Tibial nerve (tissue), 4 donors: ENCODE measurements around the gene OR7D4. TPM values are rescaled to one million over a fixed set of nuclear protein-coding genes. Genes with fewer than 3 reads are reported as not detected.
A peak's percentile ranks its signal among the peaks of the same experiment; 100 is the strongest.
"Not testable (repeated sequence)": the region's sequence is repeated elsewhere in the genome, so short reads cannot be mapped to it uniquely, and the experiment has no call there.

Source experiments
- DNase-seq, 2 donors: peaks; one replicate each; pipeline ENCODE4 v3.0.0-alpha.2; 2019; ENCODE audit warnings: low spot score in 2 of 2
- H3K27ac ChIP-seq, 4 donors: fragments of 200-600 bp; sonication (generic) in 3 of 4; one replicate each; pipeline ENCODE4 v1.5.1; 2017 to 2019; ENCODE audit warnings: mild to moderate bottlenecking in 1 of 4
- H3K27me3 ChIP-seq, 2 donors: fragments of 200-600 bp; sonication (generic) in 1 of 2; one replicate each; pipeline versions ENCODE4 v1.5.1 to v1.6.0; 2017 to 2019
- H3K36me3 ChIP-seq, 3 donors: fragments of 200-600 bp; sonication (generic); one replicate each; pipeline ENCODE4 v1.5.1; 2018 to 2019
- H3K4me1 ChIP-seq, 4 donors: fragments of 200-600 bp; sonication (generic) in 3 of 4; one replicate each; pipeline ENCODE4 v1.5.1; 2017 to 2019
- H3K4me3 ChIP-seq, 4 donors: fragments of 200-600 bp; sonication (generic) in 3 of 4; one replicate each; pipeline ENCODE4 v1.5.1; 2017 to 2019; ENCODE audit warnings: mild to moderate bottlenecking in 1 of 4, moderate library complexity in 1 of 4
- H3K9me3 ChIP-seq, 4 donors: fragments of 200-600 bp; sonication (generic) in 3 of 4; one replicate each; pipeline ENCODE4 v1.5.1; 2017 to 2019
- EP300 ChIP-seq, 2 donors: sonication (generic); formaldehyde crosslinking; IDR thresholded peaks; one replicate each; pipeline ENCODE4 v1.6.1; 2017; ENCODE audit warnings: antibody characterized with exemption in 2 of 2, mild to moderate bottlenecking in 1 of 2
- POLR2A ChIP-seq, 2 donors: fragments of 450-650 bp; IDR thresholded peaks; one replicate each; pipeline ENCODE4 v1.6.1; 2017; ENCODE audit warnings: antibody characterized with exemption in 2 of 2, mild to moderate bottlenecking in 2 of 2, moderate library complexity in 2 of 2
- WGBS, 2 donors: methylation state at CpG; one replicate each; pipeline ENCODE4 v1.1.5; 2018; 5-methylcytosine and 5-hydroxymethylcytosine counted together
- total RNA-seq, 4 donors: library from RNA; depleted of rRNA; stranded (reverse); fragments of >200 nt; gene quantifications; one replicate each; pipeline ENCODE4 v1.1.0, GENCODE V29; 2016
- TF ChIP-seq, protein P1 (sequence below), 5 experiments: fragments of 200-600 bp in 3 of 5; fragments of 450-650 bp in 2 of 5; sonication (generic) in 3 of 5; IDR thresholded peaks; one replicate each; pipeline ENCODE4 v1.5.1; 2016 to 2019; ENCODE audit warnings: antibody characterized with exemption in 5 of 5, mild to moderate bottlenecking in 3 of 5, moderate library complexity in 2 of 5

The OR7D4 gene
- not detected for total RNA-seq

DNA sequence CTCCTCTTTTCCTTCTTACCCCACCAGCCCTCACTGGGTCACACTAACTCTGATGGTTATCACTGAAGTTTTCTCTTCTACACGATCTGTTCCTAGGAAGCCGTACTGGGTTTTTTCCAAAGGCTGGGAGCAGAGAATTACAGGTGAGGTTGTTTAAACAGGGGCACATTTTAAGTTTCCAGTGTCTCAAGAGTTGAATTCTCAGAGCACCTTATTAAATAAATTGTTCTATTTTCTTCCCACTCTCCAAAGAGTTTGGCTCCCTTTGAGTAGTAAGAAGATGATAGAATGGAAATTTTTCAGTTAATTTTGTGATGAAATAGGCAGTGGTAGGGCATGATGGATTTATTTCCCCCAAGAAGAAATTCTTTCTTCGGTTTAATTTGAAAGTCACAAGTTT is at the start of gene OR7D4:
TSS of gene OR7D4 (minus strand) at position 101 of the 400 bp plus-strand sequence. CDS start 4,752 bp downstream, outside the sequence.
- Histone ChIP-seq H3K4me3 (no peak within 1 kb of the TSS), H3K27ac (no peak within 1 kb of the TSS), H3K4me1 (no peaks in the 10 kb centered on the region), H3K9me3 (peaks cover 0 to 16% (median 0%) of the 10 kb centered on the region in 4 donors), H3K36me3 (no peaks in the 10 kb centered on the region), H3K27me3 (no peaks in the 10 kb centered on the region)
- TF ChIP-seq POLR2A (IDR thresholded peaks at IDR 0.05) (no peak), EP300 (IDR thresholded peaks at IDR 0.05) (no peak)
- TF ChIP-seq, protein P1, sequence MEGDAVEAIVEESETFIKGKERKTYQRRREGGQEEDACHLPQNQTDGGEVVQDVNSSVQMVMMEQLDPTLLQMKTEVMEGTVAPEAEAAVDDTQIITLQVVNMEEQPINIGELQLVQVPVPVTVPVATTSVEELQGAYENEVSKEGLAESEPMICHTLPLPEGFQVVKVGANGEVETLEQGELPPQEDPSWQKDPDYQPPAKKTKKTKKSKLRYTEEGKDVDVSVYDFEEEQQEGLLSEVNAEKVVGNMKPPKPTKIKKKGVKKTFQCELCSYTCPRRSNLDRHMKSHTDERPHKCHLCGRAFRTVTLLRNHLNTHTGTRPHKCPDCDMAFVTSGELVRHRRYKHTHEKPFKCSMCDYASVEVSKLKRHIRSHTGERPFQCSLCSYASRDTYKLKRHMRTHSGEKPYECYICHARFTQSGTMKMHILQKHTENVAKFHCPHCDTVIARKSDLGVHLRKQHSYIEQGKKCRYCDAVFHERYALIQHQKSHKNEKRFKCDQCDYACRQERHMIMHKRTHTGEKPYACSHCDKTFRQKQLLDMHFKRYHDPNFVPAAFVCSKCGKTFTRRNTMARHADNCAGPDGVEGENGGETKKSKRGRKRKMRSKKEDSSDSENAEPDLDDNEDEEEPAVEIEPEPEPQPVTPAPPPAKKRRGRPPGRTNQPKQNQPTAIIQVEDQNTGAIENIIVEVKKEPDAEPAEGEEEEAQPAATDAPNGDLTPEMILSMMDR (IDR thresholded peaks at IDR 0.05) = no peak
- 70 to 78% methylated on average over 3 of the region's 3 CpGs for WGBS, 2 donors
- DNase-seq = no peak

- TF ChIP-seq, protein P1 (IDR thresholded peaks at IDR 0.05) = no peak
- TF ChIP-seq EP300 (IDR thresholded peaks at IDR 0.05) (no peak), POLR2A (IDR thresholded peaks at IDR 0.05) (no peak)
- no peak for DNase-seq
- no peaks in the 10 kb centered on the region for H3K4me1 ChIP-seq
- H3K27me3 ChIP-seq = no peaks in the 10 kb centered on the region
- H3K27ac ChIP-seq = no peak overlapping the region
- H3K36me3 ChIP-seq = no peaks in the 10 kb centered on the region
- H3K4me3 ChIP-seq = no peak overlapping the region
- WGBS, 2 donors = 71 to 72% methylated on average over 5 of the region's 5 CpGs
- H3K9me3 ChIP-seq = peaks cover 0 to 26% (median 0%) of the 10 kb centered on the region in 4 donors
These were observed 31.8 kb upstream of the OR7D4 start for GRCh38 chr19:9251236-9251635.

- Histone ChIP-seq H3K9me3 (peaks cover 0 to 27% (median 0%) of the 10 kb centered on the region in 4 donors), H3K27ac (no peak within 1 kb of the TSS), H3K36me3 (no peaks in the 10 kb centered on the region), H3K4me1 (no peaks in the 10 kb centered on the region), H3K4me3 (no peak within 1 kb of the TSS), H3K27me3 (no peaks in the 10 kb centered on the region)
- DNase-seq = no peak
- no peak for TF ChIP-seq POLR2A (IDR thresholded peaks at IDR 0.05)
- 74 to 79% methylated on average over 1 of the region's 1 CpG for WGBS, 2 donors
These were observed 31.2 kb upstream of the OR7D4 start, which contains the start of gene OR7E24 for GRCh38 chr19:9250630-9251029. Gene OR7E24, plus strand, starts transcription at chr19:9250930. Its CDS starts 114 bp downstream, at chr19:9251044.

DNA sequence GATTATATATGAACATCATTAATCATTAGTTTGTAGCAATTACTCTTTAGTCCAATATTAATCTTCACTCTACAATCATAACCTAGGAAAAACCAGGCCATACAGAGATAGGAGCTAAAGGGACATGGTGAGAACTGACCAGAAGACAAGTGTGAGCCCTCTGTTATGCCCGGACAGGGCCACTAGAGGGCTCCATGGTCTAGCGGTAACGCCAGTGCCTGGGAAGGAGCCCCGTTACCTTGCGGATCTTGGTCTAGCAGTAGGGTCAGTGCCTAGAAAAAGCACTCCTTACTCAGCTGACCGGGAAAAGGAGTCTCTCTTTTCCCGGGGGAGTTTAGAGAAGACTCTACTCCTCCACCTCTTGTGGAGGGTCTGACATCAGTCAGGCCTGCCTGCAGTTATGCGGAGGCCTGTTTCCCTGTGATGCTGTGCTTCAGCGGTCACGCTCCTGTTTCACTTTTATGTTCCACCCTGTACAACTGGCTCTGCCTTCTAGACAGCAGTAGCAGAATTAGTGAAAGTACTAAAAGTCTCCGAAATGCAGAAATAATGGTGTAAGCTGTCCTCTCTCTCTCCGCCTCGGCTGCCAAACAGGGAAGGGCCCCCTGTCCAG is 13.8 kb downstream of the OR7D4 start:
- H3K9me3 ChIP-seq = no peaks in the 10 kb centered on the region
- DNase-seq = peak; percentile 57 to 77
- WGBS, 2 donors = 28 to 36% methylated on average over 13 of the region's 13 CpGs
- no peak overlapping the region for H3K27ac ChIP-seq
- H3K4me1 ChIP-seq = no peaks in the 10 kb centered on the region
- H3K27me3 ChIP-seq = no peaks in the 10 kb centered on the region
- TF ChIP-seq, protein P1 (IDR thresholded peaks at IDR 0.05) = peak; percentile 67 to 91 (median 84)
- no peak for TF ChIP-seq POLR2A (IDR thresholded peaks at IDR 0.05)
- H3K4me3 ChIP-seq = peak overlapping the region in 1 of 4 donors; percentile 42
- no peaks in the 10 kb centered on the region for H3K36me3 ChIP-seq

GRCh38 chr19:9198044-9198443 is 21.3 kb downstream of the OR7D4 start:
- not testable (repeated sequence) for H3K4me1 ChIP-seq, H3K9me3 ChIP-seq, H3K4me3 ChIP-seq, H3K27ac ChIP-seq, DNase-seq, H3K36me3 ChIP-seq, H3K27me3 ChIP-seq
- WGBS, 2 donors = 78 to 100% methylated on average over 1 to 2 of the region's 2 CpGs

DNA sequence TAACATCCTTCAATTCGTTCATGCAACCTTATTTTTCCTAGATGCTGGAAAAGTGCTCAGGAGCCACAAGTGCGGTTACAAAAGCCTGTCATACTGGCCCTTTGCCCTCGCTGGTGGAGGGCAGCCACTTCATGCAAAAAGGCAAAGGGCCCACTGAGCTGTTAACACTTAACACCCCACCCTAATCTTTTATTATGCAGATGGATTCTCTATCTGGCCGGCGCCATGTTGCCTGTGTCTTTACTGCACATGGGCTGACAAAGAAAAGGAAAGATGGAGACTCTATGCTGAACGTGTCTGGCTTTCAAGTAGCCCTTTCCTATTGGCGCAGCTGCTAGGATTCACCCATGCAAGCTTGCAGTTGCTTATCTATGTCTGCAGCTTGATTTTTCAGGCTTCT is 29.9 kb downstream of the OR7D4 start:
- no peak for DNase-seq
- 82% methylated on average over 7 of the region's 7 CpGs for WGBS, 2 donors
- no peaks in the 10 kb centered on the region for H3K27me3 ChIP-seq
- TF ChIP-seq POLR2A (IDR thresholded peaks at IDR 0.05) (no peak), EP300 (IDR thresholded peaks at IDR 0.05) (no peak)
- TF ChIP-seq, protein P1 (IDR thresholded peaks at IDR 0.05) = no peak
- H3K4me1 ChIP-seq = no peaks in the 10 kb centered on the region
- H3K4me3 ChIP-seq = no peak overlapping the region
- no peak overlapping the region for H3K27ac ChIP-seq
- H3K36me3 ChIP-seq = no peaks in the 10 kb centered on the region
- peaks cover 0 to 9% (median 2%) of the 10 kb centered on the region in 4 donors for H3K9me3 ChIP-seq
